Heart left ventricle (tissue), 16 donors: ENCODE data around the gene TRNP1. TPM values are rescaled to one million over a fixed set of nuclear protein-coding genes. Genes with fewer than 3 reads are reported as not detected.

Experiments used
- ATAC-seq, 4 donors: fragments of 200-7000 bp; cut with Tn5 transposase; one replicate each; pipeline ENCODE4 v1.9.1; 2020 to 2022; ENCODE audit warnings: moderate library complexity in 4 of 4, mild to moderate bottlenecking in 3 of 4, moderate number of reproducible peaks in 1 of 4
- DNase-seq, 5 donors: peaks; one replicate each; pipeline ENCODE4 v3.0.0-alpha.2; 2020
- H3K27ac ChIP-seq, 12 donors: fragments of 200-600 bp; sonication (generic) in 4 of 12; one replicate each; pipeline versions ENCODE4 v1.5.0 to v1.8.0; 2016 to 2022; ENCODE audit warnings: mild to moderate bottlenecking in 2 of 12
- H3K27me3 ChIP-seq, 9 donors: fragments of 200-600 bp; sonication (generic) in 2 of 9; one replicate each; pipeline versions ENCODE4 v1.5.1 to v1.8.0; 2016 to 2022; ENCODE audit warnings: mild to moderate bottlenecking in 3 of 9
- H3K36me3 ChIP-seq, 9 donors: fragments of 200-600 bp; sonication (generic) in 2 of 9; one replicate each; pipeline versions ENCODE4 v1.5.0 to v1.8.0; 2018 to 2022; ENCODE audit warnings: mild to moderate bottlenecking in 2 of 9
- H3K4me1 ChIP-seq, 12 donors: fragments of 200-600 bp; sonication (generic) in 4 of 12; one replicate each; pipeline versions ENCODE4 v1.5.0 to v1.8.0; 2016 to 2022; ENCODE audit warnings: mild to moderate bottlenecking in 3 of 12
- H3K4me3 ChIP-seq, 12 donors: fragments of 200-600 bp; sonication (generic) in 4 of 12; one replicate each; pipeline versions ENCODE4 v1.5.0 to v1.8.0; 2017 to 2022; ENCODE audit warnings: mild to moderate bottlenecking in 9 of 12, moderate library complexity in 4 of 12
- H3K9me3 ChIP-seq, 12 donors: fragments of 200-600 bp; sonication (generic) in 4 of 12; one replicate each; pipeline versions ENCODE4 v1.5.0 to v1.8.0; 2016 to 2022; ENCODE audit warnings: mild to moderate bottlenecking in 1 of 12
- POLR2A ChIP-seq, 2 donors: fragments of 450-650 bp; IDR thresholded peaks; one replicate each; pipeline ENCODE4 v1.6.1; 2017; ENCODE audit warnings: antibody characterized with exemption in 2 of 2, mild to moderate bottlenecking in 2 of 2, moderate library complexity in 2 of 2
- WGBS, 4 donors: extraction: QIAGEN DNeasy Blood & Tissue Kit in 2 of 4; methylation state at CpG; one replicate each; pipeline versions ENCODE4 v1.1.5 to v1.1.7; 2013 to 2018; 5-methylcytosine and 5-hydroxymethylcytosine counted together
- intact Hi-C, 10 donors: fragments of 100-400 bp; cut with DNase I; formaldehyde crosslinking; loops; one replicate each; pipeline versions ENCODE4 v1.11.1 to v1.14.2; 2022
- polyA plus RNA-seq, 2 donors: library from polyadenylated mRNA; stranded (reverse); fragments of 200-250 nt; gene quantifications; one replicate each; pipeline ENCODE4 v1.2.3, GENCODE V29; 2013
- total RNA-seq, 9 donors: library from RNA; depleted of rRNA in 2 of 9; stranded (reverse); fragments of >200 nt in 2 of 9; fragmentation: NEBNext Ultra II Directional in 3 of 9; extraction: Animal tissue kit (Norgen Biotek cat#: 25700) in 3 of 9; gene quantifications; one replicate each; pipeline versions ENCODE4 v1.1.0 to v1.2.4, GENCODE V29; 2016 to 2023
- TF ChIP-seq, protein P1 (sequence below), 12 donors: fragments of 200-600 bp; sonication (generic) in 4 of 12; IDR thresholded peaks; one replicate each; pipeline versions ENCODE4 v1.5.0 to v1.8.0; 2018 to 2022; ENCODE audit warnings: antibody characterized with exemption in 12 of 12, mild to moderate bottlenecking in 5 of 12
- donor health status: ischemic (EF 13 %, LVEDD 7.1; RV severe dilation, severe dysfunction).
- donor health status: healthy with polysubstance abuse.
- donor health status: DM: no; HTN: yes; CAD: no.
- donor health status: DM: no; HTN: no; CAD: no.
- donor health status: ischemic (EF 25% LVEDD 6.9; RV normal size, moderate dysfunction).
- donor health status: ischemic (EF 25% LVEDD 5.7; RV mildly dilated, moderate dysfunction).
- donor health status: healthy.
- donor health status: DM: yes; HTN: yes; CAD: no.
- donor health status: ischemic (EF 35%, LVEDD 5.7; RV mildly dilated, moderate dysfunction).
- donor health status: nonischemic (EF 11% LVEDD 7.7; RV severe dilation, severe dysfunction).
- donor health status: DM: yes; HTN: yes; CAD: no.
- donor health status: PGD.
- donor health status: ischemic (EF 29% LVEDD 5.4; RV normal size, mild dysfunction).
- donor health status: nonischemic (EF 23%, LVEDD 6.1; RV moderate dilation, normal function).

TRNP1 gene
- total and polyA plus RNA-seq, 11 donors: 16.6 to 68.5 (median 21.7) TPM

DNA sequence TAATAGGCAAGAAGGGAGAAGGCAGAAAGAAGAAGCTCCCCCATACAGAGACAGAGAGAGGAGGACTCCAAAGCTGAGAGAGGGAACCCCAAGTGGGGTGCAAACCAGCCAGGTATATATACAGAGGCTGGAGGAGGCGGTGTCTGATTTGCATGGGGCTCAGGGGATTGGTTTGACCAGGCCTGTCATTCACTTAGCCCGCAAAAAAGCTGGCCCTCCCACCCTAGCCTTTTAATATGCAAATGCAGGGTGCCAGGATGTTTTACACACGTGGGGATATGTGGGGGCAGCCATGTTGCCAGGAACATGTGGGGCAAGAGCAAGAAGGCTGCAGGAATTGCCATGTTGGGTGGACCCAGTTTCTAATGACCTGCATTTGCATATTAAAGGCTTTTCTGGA lies 56.1 kb downstream of the TRNP1 start:
- no peak for DNase-seq
- Histone ChIP-seq H3K36me3 (no peaks in the 10 kb centered on the region), H3K4me1 (peaks cover 0 to 20% (median 9%) of the 10 kb centered on the region in 12 donors), H3K9me3 (no peaks in the 10 kb centered on the region), H3K27ac (peak overlapping the region in 1 of 12 donors; percentile 26), H3K4me3 (no peak overlapping the region), H3K27me3 (no peaks in the 10 kb centered on the region)
- TF ChIP-seq POLR2A (IDR thresholded peaks at IDR 0.05): no peak
- TF ChIP-seq, protein P1, sequence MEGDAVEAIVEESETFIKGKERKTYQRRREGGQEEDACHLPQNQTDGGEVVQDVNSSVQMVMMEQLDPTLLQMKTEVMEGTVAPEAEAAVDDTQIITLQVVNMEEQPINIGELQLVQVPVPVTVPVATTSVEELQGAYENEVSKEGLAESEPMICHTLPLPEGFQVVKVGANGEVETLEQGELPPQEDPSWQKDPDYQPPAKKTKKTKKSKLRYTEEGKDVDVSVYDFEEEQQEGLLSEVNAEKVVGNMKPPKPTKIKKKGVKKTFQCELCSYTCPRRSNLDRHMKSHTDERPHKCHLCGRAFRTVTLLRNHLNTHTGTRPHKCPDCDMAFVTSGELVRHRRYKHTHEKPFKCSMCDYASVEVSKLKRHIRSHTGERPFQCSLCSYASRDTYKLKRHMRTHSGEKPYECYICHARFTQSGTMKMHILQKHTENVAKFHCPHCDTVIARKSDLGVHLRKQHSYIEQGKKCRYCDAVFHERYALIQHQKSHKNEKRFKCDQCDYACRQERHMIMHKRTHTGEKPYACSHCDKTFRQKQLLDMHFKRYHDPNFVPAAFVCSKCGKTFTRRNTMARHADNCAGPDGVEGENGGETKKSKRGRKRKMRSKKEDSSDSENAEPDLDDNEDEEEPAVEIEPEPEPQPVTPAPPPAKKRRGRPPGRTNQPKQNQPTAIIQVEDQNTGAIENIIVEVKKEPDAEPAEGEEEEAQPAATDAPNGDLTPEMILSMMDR (IDR thresholded peaks at IDR 0.05): no peak
- no peak for ATAC-seq
- WGBS, 4 donors: 63 to 75% (median 68%) methylated on average over 3 of the region's 3 CpGs
- intact Hi-C loops: loop anchor here in 7 of 10 donors (5.0 to 10.0 kb wide), 6 partner anchors 52 to 345 kb away; partner anchors contain the start of genes GPR3 (in 3 of the 7) and TRNP1 (in 1 of the 7)

Other genes starting within 250 kb of the TRNP1 start
- gene PIGV, start 205.7 kb upstream of the TRNP1 start, total RNA-seq: 1 to 10 TPM; 4.3 to 8.8 (median 5.6) TPM
- gene PIGV, start 205.7 kb upstream of the TRNP1 start, polyA plus RNA-seq: 1 to 10 TPM; 2.7 to 4.4 TPM
- 10 to 100 TPM in 8 of 9 donors, 1 to 10 TPM in 1; 9.2 to 22.5 (median 12.2) TPM for gene ZDHHC18, start 167.0 kb upstream of the TRNP1 start, total RNA-seq
- gene ZDHHC18, start 167.0 kb upstream of the TRNP1 start, polyA plus RNA-seq: 10 to 100 TPM in 1 of 2 donors, 1 to 10 TPM in 1; 8.7 to 18.5 TPM
- under 1 TPM in 2 of 9 donors, not detected in 7; 0.26 to 0.37 TPM for gene SFN, start 130.5 kb upstream of the TRNP1 start, total RNA-seq
- under 1 TPM; 0.11 to 0.42 TPM for gene SFN, start 130.5 kb upstream of the TRNP1 start, polyA plus RNA-seq
- 10 to 100 TPM in 8 of 9 donors, 1 to 10 TPM in 1; 7.6 to 27.4 (median 17.1) TPM for gene GPN2, start 103.4 kb upstream of the TRNP1 start, total RNA-seq
- gene GPN2, start 103.4 kb upstream of the TRNP1 start, polyA plus RNA-seq: 10 to 100 TPM; 12.0 to 15.7 TPM
- 10 to 100 TPM in 3 of 9 donors, 1 to 10 TPM in 6; 6.0 to 14.9 (median 9.0) TPM for gene GPATCH3, start 93.2 kb upstream of the TRNP1 start, total RNA-seq
- gene GPATCH3, start 93.2 kb upstream of the TRNP1 start, polyA plus RNA-seq: 10 to 100 TPM in 1 of 2 donors, 1 to 10 TPM in 1; 7.7 to 11.7 TPM
- gene NR0B2, start 79.7 kb upstream of the TRNP1 start, total RNA-seq: 10 to 100 TPM in 2 of 9 donors, 1 to 10 TPM in 7; 2.4 to 19.2 (median 6.6) TPM
- 1 to 10 TPM; 2.0 to 6.6 TPM for gene NR0B2, start 79.7 kb upstream of the TRNP1 start, polyA plus RNA-seq
- gene NUDC, start 71.9 kb upstream of the TRNP1 start, total RNA-seq: 10 to 100 TPM; 53.6 to 78.6 (median 57.4) TPM
- gene NUDC, start 71.9 kb upstream of the TRNP1 start, polyA plus RNA-seq: 10 to 100 TPM; 69.7 to 99.6 TPM
- gene KDF1, start 33.2 kb upstream of the TRNP1 start, total RNA-seq: under 1 TPM in 2 of 9 donors, not detected in 7; 0.12 to 0.45 TPM
- gene KDF1, start 33.2 kb upstream of the TRNP1 start, polyA plus RNA-seq: under 1 TPM in 1 of 2 donors, not detected in 1; 0.03 TPM
- 10 to 100 TPM in 8 of 9 donors, 1 to 10 TPM in 1; 9.1 to 78.4 (median 32.6) TPM for gene TENT5B, start 19.2 kb downstream of the TRNP1 start, total RNA-seq
- 10 to 100 TPM; 19.8 to 62.2 TPM for gene TENT5B, start 19.2 kb downstream of the TRNP1 start, polyA plus RNA-seq
- 10 to 100 TPM; 11.4 to 44.9 (median 25.3) TPM for gene SLC9A1, start 161.4 kb downstream of the TRNP1 start, total RNA-seq
- 10 to 100 TPM in 1 of 2 donors, 1 to 10 TPM in 1; 9.4 to 15.1 TPM for gene SLC9A1, start 161.4 kb downstream of the TRNP1 start, polyA plus RNA-seq
- 10 to 100 TPM; 54.7 to 94.5 (median 60.3) TPM for gene WDTC1, start 240.9 kb downstream of the TRNP1 start, total RNA-seq
- 10 to 100 TPM; 30.8 to 53.8 TPM for gene WDTC1, start 240.9 kb downstream of the TRNP1 start, polyA plus RNA-seq